ENCODE measurements around the gene GMPPB. TPM values are rescaled to one million over a fixed set of nuclear protein-coding genes. Genes with fewer than 3 reads are reported as not detected.

GMPPB gene
- polyA plus RNA-seq, 3 donors, result 14.7 to 17.6 (median 17.6) TPM

DNA sequence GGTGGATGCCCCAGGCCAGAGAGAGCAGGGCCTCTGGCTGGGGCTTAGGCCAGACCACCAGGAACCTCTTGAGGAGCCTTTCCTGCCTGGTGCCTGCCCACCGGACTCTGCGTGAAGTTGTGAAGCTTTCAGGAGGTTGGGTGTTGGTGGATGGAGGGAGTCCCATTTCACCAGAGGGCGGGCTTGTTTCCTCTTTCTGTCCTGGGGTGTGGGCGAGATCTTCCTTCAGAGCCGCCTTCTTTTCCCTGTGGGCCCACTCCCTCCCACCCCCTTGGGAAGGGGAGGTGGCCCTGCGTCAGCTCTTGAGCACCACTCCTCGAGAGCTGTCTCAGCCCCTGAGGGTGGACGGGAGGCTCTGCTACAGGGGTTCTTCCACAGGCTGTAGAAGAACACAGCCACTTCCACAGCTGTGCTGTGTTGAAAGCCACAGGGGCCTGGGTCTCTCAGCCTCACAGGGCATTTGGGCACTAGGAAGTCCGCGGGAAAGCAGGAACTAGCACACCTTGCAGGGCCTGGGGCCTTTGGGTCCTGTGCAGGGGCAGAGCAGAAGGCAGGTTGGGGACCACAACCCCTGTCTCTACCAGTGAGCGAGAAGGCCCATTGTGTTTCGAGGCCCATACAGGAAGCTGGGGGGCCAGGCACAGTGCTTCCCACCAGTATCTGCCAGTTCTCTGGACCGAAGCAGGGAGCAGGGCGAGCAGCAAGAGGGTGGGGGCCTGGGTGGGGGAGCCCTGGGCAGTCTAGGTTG is 6.4 kb downstream of the GMPPB start:
- peaks cover 27 to 39% of the 10 kb centered on the region in 2 donors for H3K36me3 Mint-ChIP-seq
- H3K9me3 Mint-ChIP-seq, result peaks cover 0 to 5% (median 0%) of the 10 kb centered on the region in 7 donors
- peaks cover 7 to 9% (median 7%) of the 10 kb centered on the region in 3 donors for H3K27me3 Mint-ChIP-seq (ENCODE audit: low read depth in 3 of 3)
- peak overlapping the region in 1 of 7 donors; percentile 37 for H3K27ac Mint-ChIP-seq
- TF ChIP-seq, protein P1, sequence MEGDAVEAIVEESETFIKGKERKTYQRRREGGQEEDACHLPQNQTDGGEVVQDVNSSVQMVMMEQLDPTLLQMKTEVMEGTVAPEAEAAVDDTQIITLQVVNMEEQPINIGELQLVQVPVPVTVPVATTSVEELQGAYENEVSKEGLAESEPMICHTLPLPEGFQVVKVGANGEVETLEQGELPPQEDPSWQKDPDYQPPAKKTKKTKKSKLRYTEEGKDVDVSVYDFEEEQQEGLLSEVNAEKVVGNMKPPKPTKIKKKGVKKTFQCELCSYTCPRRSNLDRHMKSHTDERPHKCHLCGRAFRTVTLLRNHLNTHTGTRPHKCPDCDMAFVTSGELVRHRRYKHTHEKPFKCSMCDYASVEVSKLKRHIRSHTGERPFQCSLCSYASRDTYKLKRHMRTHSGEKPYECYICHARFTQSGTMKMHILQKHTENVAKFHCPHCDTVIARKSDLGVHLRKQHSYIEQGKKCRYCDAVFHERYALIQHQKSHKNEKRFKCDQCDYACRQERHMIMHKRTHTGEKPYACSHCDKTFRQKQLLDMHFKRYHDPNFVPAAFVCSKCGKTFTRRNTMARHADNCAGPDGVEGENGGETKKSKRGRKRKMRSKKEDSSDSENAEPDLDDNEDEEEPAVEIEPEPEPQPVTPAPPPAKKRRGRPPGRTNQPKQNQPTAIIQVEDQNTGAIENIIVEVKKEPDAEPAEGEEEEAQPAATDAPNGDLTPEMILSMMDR (IDR thresholded peaks at IDR 0.05), result no peak
- peak in 1 of 3 donors; percentile 4 for DNase-seq
- no peaks in the 10 kb centered on the region for H3K9me3 ChIP-seq (replicated peaks in 1 of 2; ENCODE audit: control insufficient read depth in 1 of 2, insufficient read depth in 1 of 2, low read length in 2 of 2)
- intact Hi-C loops (cut with micrococcal nuclease), result loop anchor here in 1 of 2 donors (10.0 kb wide), 1 partner anchor 227 kb away; the partner anchor contains the start of gene RBM6
- peaks cover 24% of the 10 kb centered on the region for H3K4me1 Mint-ChIP-seq
- 95% methylated on average over 7 of the region's 14 CpGs for WGBS (ENCODE audit: insufficient coverage)
- no peak overlapping the region for H3K9ac ChIP-seq (ENCODE audit: insufficient read depth, low read length, poor library complexity, severe bottlenecking)
- H3K79me2 ChIP-seq (ENCODE audit: insufficient read depth, low read length), result peaks cover 10% of the 10 kb centered on the region
- H4K20me1 ChIP-seq (ENCODE audit: insufficient read depth, low read length), result peaks cover 23% of the 10 kb centered on the region
- H3K4me1 ChIP-seq (ENCODE audit: control insufficient read depth in 1 of 2, insufficient read depth in 2 of 2, low read length in 2 of 2), result peaks cover 19 to 27% of the 10 kb centered on the region in 2 donors
- H3K4me2 ChIP-seq (replicated peaks; ENCODE audit: extremely low read depth, low read length, poor library complexity, severe bottlenecking), result no peak overlapping the region
- H3K27ac ChIP-seq (ENCODE audit: low read depth in 1 of 2, low read length in 2 of 2), result no peak overlapping the region
- H3K27me3 ChIP-seq (ENCODE audit: control insufficient read depth in 2 of 2, insufficient read depth in 2 of 2, low read length in 2 of 2), result peaks cover 0 to 7% of the 10 kb centered on the region in 2 donors
- H3K36me3 ChIP-seq (replicated peaks in 1 of 2; ENCODE audit: control insufficient read depth in 1 of 2, insufficient read depth in 2 of 2, low read length in 2 of 2), result peaks cover 10 to 30% of the 10 kb centered on the region in 2 donors
- H3K4me3 ChIP-seq (replicated peaks in 1 of 3; ENCODE audit: low read depth in 2 of 3, low read length in 3 of 3), result no peak overlapping the region
- H2AFZ ChIP-seq (ENCODE audit: insufficient read depth, low read depth, low read length, poor library complexity, severe bottlenecking), result no peak overlapping the region
- H3K4me3 Mint-ChIP-seq, result no peak overlapping the region

DNA sequence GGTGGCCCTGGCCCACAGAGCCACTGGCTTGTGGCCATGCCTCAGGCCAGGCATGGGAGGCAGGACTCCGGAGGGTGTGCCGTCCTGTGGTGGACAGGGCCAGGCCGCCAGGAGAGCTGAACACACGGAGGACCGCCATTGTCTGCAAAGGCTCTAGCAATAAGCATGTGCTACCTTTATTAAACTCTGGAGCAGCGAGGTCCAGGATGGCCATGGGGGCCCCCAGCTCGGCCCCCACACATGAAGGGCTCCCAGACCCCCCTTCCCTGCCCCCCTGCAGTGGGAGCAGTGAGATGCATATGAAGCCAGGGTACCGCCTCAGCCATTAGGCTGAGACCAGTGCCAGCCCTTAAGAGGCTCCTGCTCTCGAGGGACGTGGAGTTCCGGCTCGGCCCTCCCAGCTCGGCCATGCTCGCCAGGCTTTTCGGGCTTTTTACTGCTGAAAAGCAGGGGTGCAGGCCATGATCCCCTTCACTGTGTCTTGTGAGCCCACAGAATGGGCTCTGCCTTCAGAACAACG is 7.0 kb downstream of the GMPPB start:
- peaks cover 5% of the 10 kb centered on the region for H3K79me2 ChIP-seq (ENCODE audit: insufficient read depth, low read length)
- 99% methylated on average over 15 of the region's 16 CpGs for WGBS (ENCODE audit: insufficient coverage)
- no peak overlapping the region for H2AFZ ChIP-seq (ENCODE audit: insufficient read depth, low read depth, low read length, poor library complexity, severe bottlenecking)
- no peak overlapping the region for H3K9ac ChIP-seq (ENCODE audit: insufficient read depth, low read length, poor library complexity, severe bottlenecking)
- H3K4me1 ChIP-seq (ENCODE audit: control insufficient read depth in 1 of 2, insufficient read depth in 2 of 2, low read length in 2 of 2), result peaks cover 19 to 28% of the 10 kb centered on the region in 2 donors
- no peaks in the 10 kb centered on the region for H3K9me3 ChIP-seq (replicated peaks in 1 of 2; ENCODE audit: control insufficient read depth in 1 of 2, insufficient read depth in 1 of 2, low read length in 2 of 2)
- Mint-ChIP-seq H3K9me3 (peaks cover 0 to 5% (median 0%) of the 10 kb centered on the region in 7 donors), H3K27me3 (ENCODE audit: low read depth in 3 of 3) (peaks cover 7 to 9% (median 7%) of the 10 kb centered on the region in 3 donors), H3K4me3 (no peak overlapping the region), H3K4me1 (peaks cover 28% of the 10 kb centered on the region), H3K27ac (no peak overlapping the region), H3K36me3 (peaks cover 30 to 32% of the 10 kb centered on the region in 2 donors)
- no peak overlapping the region for H3K27ac ChIP-seq (ENCODE audit: low read depth in 1 of 2, low read length in 2 of 2)
- H3K27me3 ChIP-seq (ENCODE audit: control insufficient read depth in 2 of 2, insufficient read depth in 2 of 2, low read length in 2 of 2), result peaks cover 0 to 7% of the 10 kb centered on the region in 2 donors
- DNase-seq, result peak in 1 of 3 donors; percentile 2
- no peak overlapping the region for H3K4me3 ChIP-seq (replicated peaks in 1 of 3; ENCODE audit: low read depth in 2 of 3, low read length in 3 of 3)
- peaks cover 6 to 24% of the 10 kb centered on the region in 2 donors for H3K36me3 ChIP-seq (replicated peaks in 1 of 2; ENCODE audit: control insufficient read depth in 1 of 2, insufficient read depth in 2 of 2, low read length in 2 of 2)
- TF ChIP-seq, protein P1 (IDR thresholded peaks at IDR 0.05), result no peak
- peaks cover 20% of the 10 kb centered on the region for H4K20me1 ChIP-seq (ENCODE audit: insufficient read depth, low read length)
- no peak overlapping the region for H3K4me2 ChIP-seq (replicated peaks; ENCODE audit: extremely low read depth, low read length, poor library complexity, severe bottlenecking)
- intact Hi-C loops (cut with micrococcal nuclease), result loop anchor here in 1 of 2 donors (10.0 kb wide), 1 partner anchor 228 kb away; the partner anchor contains the start of gene RBM6

Measured in CD14-positive monocyte (primary cell).